HepG2 (cell line): ENCODE measurements around the gene WDR54. TPM values are rescaled to one million over a fixed set of nuclear protein-coding genes. Genes with fewer than 3 reads are reported as not detected.

Experiments
- MEIS1 ChIP-seq: sonication (generic); formaldehyde crosslinking; IDR thresholded peaks from 2 replicates; pipeline ENCODE4 v1.9.0; 2021; ENCODE audit warnings: mild to moderate bottlenecking, missing genetic modification reagents, moderate library complexity, borderline replicate concordance
- MYC ChIP-seq: sonication (generic); formaldehyde crosslinking; IDR thresholded peaks from 2 replicates; pipeline ENCODE4 v1.9.0; 2021; ENCODE audit warnings: missing genetic modification reagents, borderline replicate concordance
- NFYC ChIP-seq: IDR thresholded peaks from 2 replicates; pipeline ENCODE4 v1.6.1; 2016; ENCODE audit warnings: missing genetic modification reagents, missing compliant biosample characterization
- NR2F6 ChIP-seq, 2 experiments: IDR thresholded peaks; 2 replicates each; pipeline ENCODE4 v1.6.1; 2016; ENCODE audit warnings: antibody characterized with exemption in 1 of 2, mild to moderate bottlenecking in 1 of 2
- NRL ChIP-seq: sonication (generic); formaldehyde crosslinking; IDR thresholded peaks from 2 replicates; pipeline ENCODE4 v1.5.0; 2020; ENCODE audit warnings: missing genetic modification reagents, mild to moderate bottlenecking, moderate library complexity, borderline replicate concordance
- PHF20 ChIP-seq: sonication (generic); formaldehyde crosslinking; IDR thresholded peaks from 2 replicates; pipeline ENCODE4 v1.5.0; 2020; ENCODE audit warnings: mild to moderate bottlenecking, missing genetic modification reagents
- PLRG1 ChIP-seq: fragments of 450-650 bp; conservative IDR thresholded peaks from 2 replicates; pipeline ENCODE4 v1.6.1; 2016
- PRDM15 ChIP-seq: sonication (generic); formaldehyde crosslinking; IDR thresholded peaks from 2 replicates; pipeline ENCODE4 v1.4.0; 2020; ENCODE audit warnings: missing genetic modification reagents
- SNAPC2 ChIP-seq: sonication (generic); formaldehyde crosslinking; IDR thresholded peaks from 2 replicates; pipeline ENCODE4 v1.8.1; 2022; ENCODE audit warnings: mild to moderate bottlenecking, missing genetic modification reagents
- SP1 ChIP-seq, 2 experiments: fragments of 450-650 bp in 1 of 2; sonication (generic) in 1 of 2; formaldehyde crosslinking in 1 of 2; IDR thresholded peaks; 2 replicates each; pipeline versions ENCODE4 v1.4.0 to v1.6.1; 2016 to 2020; ENCODE audit warnings: missing genetic modification reagents in 1 of 2
- TAF1 ChIP-seq: sonication (generic); formaldehyde crosslinking; IDR thresholded peaks from 2 replicates; pipeline ENCODE4 v1.4.0; 2020; ENCODE audit warnings: missing genetic modification reagents
- ZBTB20 ChIP-seq: sonication (generic); formaldehyde crosslinking; IDR thresholded peaks from 2 replicates; pipeline ENCODE4 v1.8.1; 2023; ENCODE audit warnings: missing genetic modification reagents, low read depth, mild to moderate bottlenecking, borderline replicate concordance
- ZBTB3 ChIP-seq: sonication (generic); formaldehyde crosslinking; IDR thresholded peaks from 2 replicates; pipeline ENCODE4 v1.4.0; 2020; ENCODE audit warnings: low read depth, mild to moderate bottlenecking, moderate library complexity, missing genetic modification reagents, borderline replicate concordance
- ZNF446 ChIP-seq: sonication (generic); formaldehyde crosslinking; IDR thresholded peaks from 2 replicates; pipeline ENCODE4 v1.5.0; 2020; ENCODE audit warnings: mild to moderate bottlenecking, missing genetic modification reagents
- ZNF550 ChIP-seq: sonication (generic); formaldehyde crosslinking; IDR thresholded peaks from 2 replicates; pipeline ENCODE4 v1.4.0; 2020; ENCODE audit warnings: mild to moderate bottlenecking, missing genetic modification reagents, borderline replicate concordance
- ZNF614 ChIP-seq: IDR thresholded peaks from 2 replicates; pipeline ENCODE4 v1.6.1; 2018; ENCODE audit warnings: missing biosample characterization, missing genetic modification reagents, inconsistent platforms, borderline replicate concordance
- ZNF784 ChIP-seq: sonication (generic); formaldehyde crosslinking; IDR thresholded peaks from 2 replicates; pipeline ENCODE4 v1.5.1; 2020; ENCODE audit warnings: missing genetic modification reagents, mild to moderate bottlenecking, borderline replicate concordance
- polyA plus RNA-seq, 8 experiments: library from polyadenylated mRNA; depleted of rRNA in 3 of 8; stranded (reverse) in 7 of 8; unstranded in 1 of 8; fragments of >200 nt; fragmentation: Illumina TruSeq in 4 of 8; extraction: Trizol in 4 of 8; gene quantifications; 2 replicates each; pipeline versions ENCODE4 v1.2.1 to v1.2.3, GENCODE V29; 2011 to 2016; ENCODE audit warnings: low read depth in 4 of 8, missing spikeins in 1 of 8, mixed read lengths in 1 of 8; ENCODE audit not compliant: insufficient read depth in 1 of 8
- total RNA-seq, 5 experiments: library from RNA; depleted of rRNA; stranded (reverse); fragments of >200 nt; fragmentation: Illumina TruSeq; extraction: Trizol; gene quantifications; 2 replicates each; pipeline ENCODE4 v1.2.3, GENCODE V29; 2016; ENCODE audit warnings: low read depth in 1 of 5
- TF ChIP-seq, protein P1 (sequence below): sonication (generic); formaldehyde crosslinking; IDR thresholded peaks from 2 replicates; pipeline ENCODE4 v1.4.0; 2020; ENCODE audit warnings: missing genetic modification reagents
- TF ChIP-seq, protein P2 (sequence below): sonication (generic); formaldehyde crosslinking; IDR thresholded peaks from 2 replicates; pipeline ENCODE4 v1.5.1; 2020; ENCODE audit warnings: mild to moderate bottlenecking, missing genetic modification reagents

Gene WDR54
- total and polyA plus RNA-seq, 2 of the 13 experiments (the other 11 are each of a cell fraction or from before 2014, with no cell fraction given), result 2.0 to 17.3 TPM

- TF ChIP-seq, protein P1, sequence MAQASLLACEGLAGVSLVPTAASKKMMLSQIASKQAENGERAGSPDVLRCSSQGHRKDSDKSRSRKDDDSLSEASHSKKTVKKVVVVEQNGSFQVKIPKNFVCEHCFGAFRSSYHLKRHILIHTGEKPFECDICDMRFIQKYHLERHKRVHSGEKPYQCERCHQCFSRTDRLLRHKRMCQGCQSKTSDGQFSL (CRISPR knock-in tag), result no peak
- TF ChIP-seq NFYC (CRISPR knock-in tag) (no peak), PLRG1 (no peak), NRL (CRISPR knock-in tag) (0 out of 2 replicates have a peak, but pooled peaks have one; percentile 7), SP1 (IDR thresholded peaks at IDR 0.05) (no peak), SP1 (CRISPR knock-in tag; IDR thresholded peaks at IDR 0.05) (no peak), ZNF614 (CRISPR knock-in tag) (no peak), NR2F6 (IDR thresholded peaks at IDR 0.05) (no peak), NR2F6 (CRISPR knock-in tag; IDR thresholded peaks at IDR 0.05) (no peak), ZNF784 (CRISPR knock-in tag) (no peak), ZNF550 (CRISPR knock-in tag) (0 out of 2 replicates have a peak, but pooled peaks have one; percentile 55), SNAPC2 (CRISPR knock-in tag) (peak; percentile 11; the same call in 1 of the 2 replicates), MYC (peak; percentile 30; the same call in 1 of the 2 replicates), PRDM15 (CRISPR knock-in tag) (no peak), ZBTB20 (CRISPR knock-in tag) (no peak), ZNF446 (CRISPR knock-in tag) (no peak), TAF1 (CRISPR knock-in tag) (no peak; the same call in 1 of the 2 replicates), ZBTB3 (CRISPR knock-in tag) (no peak), PHF20 (CRISPR knock-in tag) (peak; percentile 2), MEIS1 (CRISPR knock-in tag) (peak; percentile 16; the same call in 1 of the 2 replicates)
- TF ChIP-seq, protein P2, sequence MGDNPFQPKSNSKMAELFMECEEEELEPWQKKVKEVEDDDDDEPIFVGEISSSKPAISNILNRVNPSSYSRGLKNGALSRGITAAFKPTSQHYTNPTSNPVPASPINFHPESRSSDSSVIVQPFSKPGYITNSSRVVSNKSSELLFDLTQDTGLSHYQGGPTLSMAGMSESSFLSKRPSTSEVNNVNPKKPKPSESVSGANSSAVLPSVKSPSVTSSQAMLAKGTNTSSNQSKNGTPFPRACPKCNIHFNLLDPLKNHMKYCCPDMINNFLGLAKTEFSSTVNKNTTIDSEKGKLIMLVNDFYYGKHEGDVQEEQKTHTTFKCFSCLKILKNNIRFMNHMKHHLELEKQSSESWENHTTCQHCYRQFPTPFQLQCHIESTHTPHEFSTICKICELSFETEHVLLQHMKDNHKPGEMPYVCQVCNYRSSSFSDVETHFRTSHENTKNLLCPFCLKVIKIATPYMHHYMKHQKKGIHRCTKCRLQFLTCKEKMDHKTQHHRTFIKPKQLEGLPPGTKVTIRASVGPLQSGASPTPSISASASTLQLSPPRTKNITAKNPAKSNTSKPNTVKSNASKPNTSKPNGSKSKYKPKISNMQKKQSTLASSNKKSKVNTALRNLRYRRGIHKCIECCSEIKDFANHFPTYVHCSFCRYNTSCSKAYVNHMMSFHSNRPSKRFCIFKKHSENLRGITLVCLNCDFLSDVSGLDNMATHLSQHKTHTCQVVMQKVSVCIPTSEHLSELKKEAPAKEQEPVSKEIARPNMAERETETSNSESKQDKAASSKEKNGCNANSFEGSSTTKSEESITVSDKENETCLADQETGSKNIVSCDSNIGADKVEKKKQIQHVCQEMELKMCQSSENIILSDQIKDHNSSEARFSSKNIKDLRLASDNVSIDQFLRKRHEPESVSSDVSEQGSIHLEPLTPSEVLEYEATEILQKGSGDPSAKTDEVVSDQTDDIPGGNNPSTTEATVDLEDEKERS, result no peak
These were observed 19.7 kb downstream of the WDR54 start (continued) for GRCh38 chr2:74441170-74441689.
